Activated effector memory CD4-positive, alpha-beta T cell treated with anti-CD3 and anti-CD28 coated beads, Interleukin-2, amount 50 U/mL, for 16 hours (primary cell): ENCODE results near the gene PPP2R3A.

ENCODE experiments used
- DNase-seq: peaks from one replicate; pipeline ENCODE4 v3.0.0-alpha.2; 2020

Gene PPP2R3A

GRCh38 chr3:136197159-136197793 lies 231.7 kb downstream of the PPP2R3A start:
- no peak for DNase-seq
